NCI-H524 (cell line): ENCODE measurements around the gene PIGP.
A peak's percentile ranks its signal among the peaks of the same experiment; 100 is the strongest.
"Not testable (repeated sequence)": the region's sequence is repeated elsewhere in the genome, so short reads cannot be mapped to it uniquely, and the experiment has no call there.

ENCODE experiments used
- DNase-seq, 2 experiments: peaks; one replicate each; lab custom pipeline; 2025; lab: John Stamatoyannopoulos, UW

Gene PIGP

GRCh38 chr21:37076087-37076850 is 3.4 kb upstream of the PIGP start:
- no peak for DNase-seq

DNA sequence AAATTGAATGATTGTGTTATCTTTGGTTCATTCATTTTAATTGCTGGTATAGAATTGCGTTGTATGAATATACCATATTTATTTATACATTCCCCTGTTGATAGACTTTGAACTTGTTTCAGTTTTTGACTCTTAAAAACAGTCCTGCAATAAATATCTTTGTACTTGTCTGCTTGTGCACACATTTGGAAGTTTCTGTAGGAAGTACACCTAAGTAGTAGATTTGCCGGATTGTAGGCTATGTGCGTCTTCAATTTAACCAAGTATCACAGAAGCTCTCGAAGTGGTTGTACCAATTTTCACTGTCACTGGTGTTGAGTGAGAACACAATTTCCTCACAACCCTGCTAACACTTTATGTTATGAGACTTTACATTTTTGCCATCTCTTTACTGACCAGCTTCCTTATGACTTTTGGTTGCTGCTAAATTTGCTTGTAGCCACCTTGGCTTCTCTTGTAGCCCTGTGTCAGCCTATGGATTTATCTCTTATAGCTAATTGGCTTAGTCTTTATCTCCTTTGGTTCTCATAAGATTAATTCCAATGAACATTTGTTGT is 2.4 kb upstream of the PIGP start:
- DNase-seq, result peak in 1 of 2 experiments; percentile 31

- no peak for DNase-seq
These were observed 1.7 kb upstream of the PIGP start for GRCh38 chr21:37074546-37074945.

- DNase-seq, result peak; percentile 63 to 76
These were observed 1.3 kb upstream of the PIGP start for GRCh38 chr21:37074197-37074510.

- DNase-seq, result peak; percentile 69 to 71
These were observed 736 bp upstream of the PIGP start for GRCh38 chr21:37073417-37074196.

DNA sequence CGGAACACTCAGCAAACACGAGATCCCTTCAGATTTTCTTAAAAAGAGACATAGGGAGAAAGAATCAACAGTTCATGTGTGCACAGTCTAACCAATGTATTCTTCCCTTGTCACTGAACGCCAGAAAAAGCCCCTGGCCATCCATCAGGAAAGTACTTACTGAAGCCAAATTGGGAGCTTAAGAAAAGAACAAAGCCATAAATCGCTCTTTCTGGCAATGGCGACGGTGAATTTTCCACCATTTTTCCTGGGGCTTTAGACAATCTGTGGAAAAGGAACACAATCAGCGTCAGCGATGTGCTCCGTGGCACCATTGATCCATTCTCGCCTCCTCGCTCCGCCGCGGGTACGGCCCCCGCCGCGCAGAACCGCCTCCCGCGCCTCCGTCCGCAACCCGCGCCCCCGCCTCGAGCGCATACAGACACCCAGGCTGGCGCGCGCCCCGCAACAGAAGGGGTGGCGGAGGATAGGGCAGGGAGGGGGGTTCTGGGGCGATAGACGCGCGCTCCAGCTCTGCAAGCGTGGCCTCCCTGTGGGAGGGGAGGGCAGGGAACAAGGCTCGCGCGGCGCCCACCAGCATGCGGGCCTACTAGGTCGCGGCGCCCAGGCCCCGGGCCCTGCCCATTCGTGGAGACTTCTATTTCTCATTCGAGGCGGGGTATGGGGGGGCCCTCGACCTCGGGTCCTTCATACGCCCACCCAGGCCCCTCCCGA is 440 bp downstream of the PIGP start:
- peak in 1 of 2 experiments; percentile 78 for DNase-seq

GRCh38 chr21:37071561-37072273 is 1.2 kb downstream of the PIGP start:
- peak; percentile 68 to 78 for DNase-seq

- DNase-seq, result no peak
These were observed 7.2 kb downstream of the PIGP start for GRCh38 chr21:37065561-37066177.

GRCh38 chr21:37064841-37065240 is 8.0 kb downstream of the PIGP start:
- no peak for DNase-seq

- DNase-seq, result no peak
These were observed 9.4 kb downstream of the PIGP start for GRCh38 chr21:37063433-37063832.

DNA sequence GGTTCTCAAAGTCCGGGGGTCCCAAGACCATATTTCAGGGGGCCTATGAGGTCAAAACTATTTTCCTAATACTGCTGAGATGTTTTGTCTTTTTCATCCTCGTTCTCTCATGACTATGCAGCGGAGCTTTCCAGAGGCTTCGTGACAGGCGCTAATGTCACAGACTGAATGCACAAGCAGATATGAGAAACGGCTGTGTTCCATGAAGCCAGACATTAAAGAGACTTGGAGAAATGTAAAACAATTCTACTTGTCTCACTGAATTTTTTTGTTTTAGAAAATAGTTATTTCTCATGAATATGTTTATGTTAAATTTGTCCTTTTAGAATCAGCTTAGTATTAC is 10.3 kb downstream of the PIGP start:
- DNase-seq, result no peak

GRCh38 chr21:37061926-37062592 is 10.8 kb downstream of the PIGP start:
- no peak for DNase-seq

DNA sequence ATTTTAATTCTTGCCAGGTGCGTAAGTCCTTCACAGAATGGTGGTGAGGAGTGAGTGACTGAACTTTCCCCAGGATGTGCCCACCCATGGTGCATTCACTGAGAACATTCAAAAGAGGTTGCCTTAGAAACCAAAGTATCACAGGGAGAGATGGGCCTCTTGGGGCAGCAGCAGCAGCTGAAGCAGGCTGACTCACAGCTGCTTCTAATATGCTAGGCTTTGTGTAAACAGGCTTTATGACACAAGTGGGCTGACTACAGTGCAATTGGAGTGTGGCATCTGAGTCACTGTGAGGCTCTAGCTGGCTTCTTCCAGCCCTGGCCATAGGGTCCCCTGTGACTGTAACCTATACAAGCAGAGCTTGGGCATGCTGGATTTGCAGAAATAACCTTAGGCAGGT is 12.6 kb downstream of the PIGP start:
- peak; percentile 71 to 93 for DNase-seq

DNA sequence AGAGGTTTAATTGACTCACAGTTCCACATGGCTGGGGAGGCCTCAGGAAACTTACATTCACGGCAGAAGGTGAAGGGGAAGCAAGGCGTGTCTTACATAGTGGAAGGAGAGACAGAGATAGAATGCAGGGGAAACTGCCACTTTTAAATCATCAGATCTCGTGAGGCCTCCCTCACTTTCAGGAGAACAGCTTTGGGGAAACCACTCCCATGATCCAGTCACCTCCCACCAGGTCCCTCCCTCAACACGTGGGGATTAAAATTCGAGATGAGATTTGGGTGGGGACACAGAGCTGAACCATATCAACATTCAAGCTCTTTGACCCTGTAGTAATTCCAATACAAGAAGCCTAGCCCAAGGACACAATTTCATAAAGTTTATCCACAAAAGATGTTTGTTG is 13.7 kb downstream of the PIGP start:
- DNase-seq, result no peak

- no peak for DNase-seq
These were observed 14.6 kb downstream of the PIGP start for GRCh38 chr21:37058261-37058660.

GRCh38 chr21:37057614-37058013 is 15.3 kb downstream of the PIGP start:
- DNase-seq, result no peak

GRCh38 chr21:37055271-37055855 is 17.5 kb downstream of the PIGP start:
- DNase-seq, result no peak

DNA sequence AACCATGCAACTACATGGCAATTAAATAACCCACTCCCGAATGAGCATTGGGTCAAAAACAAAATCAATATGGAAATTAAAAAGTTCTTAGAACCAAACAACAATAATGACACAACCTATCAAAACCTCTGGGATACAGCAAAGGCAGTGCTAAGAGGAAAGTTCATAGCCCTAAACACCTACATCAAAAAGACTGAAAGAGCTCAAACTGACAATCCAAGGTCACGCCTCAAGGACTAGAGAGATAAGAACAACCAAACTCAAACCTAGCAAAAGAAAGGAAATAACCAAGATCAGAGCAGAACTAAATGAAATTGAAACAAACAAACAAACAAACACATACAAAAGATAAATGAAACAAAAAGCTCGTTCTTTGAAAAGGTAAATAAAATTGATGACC is 23.1 kb downstream of the PIGP start:
- DNase-seq, result not testable (repeated sequence)

DNA sequence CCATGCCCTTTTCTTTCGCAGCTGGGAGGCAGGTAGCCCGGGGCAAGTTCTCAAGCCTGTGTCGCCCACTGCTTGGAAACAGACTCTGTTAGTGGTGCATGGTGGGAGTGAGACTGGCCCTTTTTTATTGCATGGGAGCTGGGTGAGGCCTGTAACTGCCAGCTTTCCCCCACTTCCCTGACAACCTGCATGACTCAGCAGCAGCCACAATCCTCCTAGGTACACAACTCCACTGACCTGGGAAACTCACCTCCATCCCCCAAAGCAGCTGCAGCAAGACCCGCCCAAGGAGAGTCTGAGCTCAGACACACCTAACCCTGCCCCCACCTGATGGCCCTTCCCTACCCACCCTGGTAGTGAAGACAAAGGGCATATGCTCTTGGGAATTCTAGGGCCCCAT is 25.8 kb downstream of the PIGP start:
- DNase-seq, result no peak

DNA sequence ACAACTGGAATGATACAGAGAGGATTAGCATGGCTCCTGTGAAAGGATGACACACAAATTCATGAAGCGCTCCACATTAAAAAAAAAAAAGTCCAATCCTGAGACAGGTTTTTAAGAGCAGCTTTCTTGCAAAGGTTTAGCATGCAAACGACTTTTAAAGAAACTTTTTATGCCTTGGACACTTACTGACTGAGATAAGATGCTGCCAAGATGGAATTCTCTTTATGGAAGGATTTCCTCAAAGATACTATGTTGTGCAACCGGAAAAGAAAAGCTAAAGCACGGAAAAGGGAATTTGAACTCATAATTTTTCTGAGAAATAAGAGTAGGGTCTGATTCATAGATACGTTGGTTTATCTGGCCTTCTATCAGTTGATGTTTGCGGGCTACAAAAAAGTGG is 27.3 kb downstream of the PIGP start:
- DNase-seq, result no peak

DNA sequence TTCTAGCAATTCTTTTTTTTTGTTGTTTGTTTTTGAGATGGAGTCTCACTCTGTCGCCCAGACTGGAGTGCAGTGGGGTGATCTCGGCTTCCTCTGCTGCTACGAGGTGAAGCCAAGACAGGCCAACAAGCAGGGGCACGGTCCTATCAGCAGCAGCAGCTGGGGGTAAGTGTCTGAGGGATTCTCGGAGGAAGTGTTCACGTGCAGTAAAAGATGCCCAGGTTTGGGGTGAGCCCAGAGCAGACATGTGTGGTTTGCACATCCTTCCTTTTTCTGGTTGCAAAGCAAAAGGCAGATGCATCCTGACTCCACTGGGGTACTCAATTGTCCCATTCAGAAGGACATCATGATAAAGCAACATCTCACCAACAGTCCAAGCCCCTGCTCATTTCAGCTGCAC is 27.7 kb downstream of the PIGP start:
- no peak for DNase-seq
